GM19468 (cell line): ENCODE measurements around the gene MAP3K15.
"Not testable (repeated sequence)": the region's sequence is repeated elsewhere in the genome, so short reads cannot be mapped to it uniquely, and the experiment has no call there.

Source experiments
- ATAC-seq: cut with Tn5 transposase; IDR thresholded peaks from one replicate; pipeline ENCODE4 v1.9.1; 2021; ENCODE audit warnings: mild to moderate bottlenecking, moderate library complexity, moderate number of reproducible peaks; ENCODE audit not compliant: unreplicated experiment; ENCODE audit errors: extremely low read depth

The MAP3K15 gene

DNA sequence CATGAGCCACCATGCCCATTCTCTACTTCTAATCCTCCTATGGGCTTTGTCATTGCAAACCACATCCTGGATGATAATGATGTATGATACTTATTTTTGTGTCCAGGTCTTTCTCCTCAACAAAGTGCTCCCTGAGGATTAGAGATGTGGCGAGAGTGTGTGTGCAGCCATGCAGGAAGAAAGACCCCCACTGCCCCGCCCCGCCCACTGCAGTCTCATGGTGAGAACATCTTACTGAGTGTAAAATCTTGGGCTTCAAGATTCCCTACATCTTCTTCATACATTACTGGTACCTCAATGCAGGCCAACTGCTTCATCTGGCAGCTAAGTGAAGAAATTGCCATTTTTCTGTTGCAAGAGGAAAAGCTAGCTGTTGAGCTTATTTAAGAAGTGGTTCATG is 25.9 kb upstream of the MAP3K15 start:
- ATAC-seq = no peak

DNA sequence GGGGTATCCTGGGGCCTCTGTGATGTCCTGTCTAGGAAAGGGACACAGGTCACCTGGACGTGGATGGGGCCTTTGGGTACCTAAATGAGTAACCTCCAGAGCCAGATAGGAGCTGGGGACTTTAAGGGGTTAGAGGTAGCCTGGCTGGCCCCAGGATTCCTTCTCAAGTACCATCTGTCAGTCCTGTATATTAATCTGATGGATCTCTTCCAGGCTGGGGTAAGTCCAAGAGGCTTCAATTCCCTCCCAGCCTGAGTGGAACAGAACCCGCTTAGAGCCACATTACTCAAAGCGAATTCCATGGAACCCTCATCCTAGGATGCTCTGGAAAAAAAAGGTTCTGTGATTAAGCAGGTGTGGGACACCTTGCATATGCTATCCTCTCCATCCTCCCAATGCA is 24.8 kb upstream of the MAP3K15 start:
- ATAC-seq = no peak

DNA sequence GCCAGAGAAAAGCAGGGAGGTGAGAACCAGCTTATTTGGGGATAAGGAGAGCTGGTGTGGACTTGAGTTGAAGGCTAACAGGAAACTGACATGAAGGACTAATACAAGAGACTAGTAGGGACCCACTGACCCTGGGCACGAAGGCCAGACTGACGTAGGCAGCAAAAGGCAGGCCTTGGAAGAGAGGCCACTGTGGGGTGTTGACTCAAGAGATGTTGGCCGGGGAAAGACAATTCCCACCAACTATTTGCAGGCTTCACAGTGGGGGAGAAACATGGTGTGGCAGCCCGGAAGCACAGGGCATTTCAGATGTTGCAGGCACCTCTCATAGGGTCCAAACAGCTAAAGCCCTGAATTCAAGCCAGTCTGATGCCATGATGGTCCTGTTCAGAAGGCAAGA is 24.4 kb upstream of the MAP3K15 start:
- no peak for ATAC-seq

DNA sequence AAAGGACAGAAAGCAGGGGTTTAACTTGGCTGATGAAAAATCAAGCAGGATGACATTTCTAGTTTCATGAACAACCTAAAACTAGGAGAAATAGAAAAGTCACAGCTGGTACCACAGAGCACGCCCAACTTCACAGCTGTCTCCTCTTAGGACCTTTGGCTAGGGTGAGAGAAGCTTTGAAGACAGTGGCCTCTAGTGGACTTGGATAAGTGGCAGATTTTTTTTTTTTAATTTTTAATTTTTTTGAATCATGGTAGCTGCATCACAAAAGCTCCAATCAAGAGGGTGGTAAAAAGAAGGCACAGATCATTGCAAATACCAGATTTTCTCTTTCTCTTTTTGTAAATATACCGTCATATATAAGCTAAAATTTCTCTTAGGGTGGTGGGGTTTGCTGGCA is 20.2 kb upstream of the MAP3K15 start:
- ATAC-seq = no peak

DNA sequence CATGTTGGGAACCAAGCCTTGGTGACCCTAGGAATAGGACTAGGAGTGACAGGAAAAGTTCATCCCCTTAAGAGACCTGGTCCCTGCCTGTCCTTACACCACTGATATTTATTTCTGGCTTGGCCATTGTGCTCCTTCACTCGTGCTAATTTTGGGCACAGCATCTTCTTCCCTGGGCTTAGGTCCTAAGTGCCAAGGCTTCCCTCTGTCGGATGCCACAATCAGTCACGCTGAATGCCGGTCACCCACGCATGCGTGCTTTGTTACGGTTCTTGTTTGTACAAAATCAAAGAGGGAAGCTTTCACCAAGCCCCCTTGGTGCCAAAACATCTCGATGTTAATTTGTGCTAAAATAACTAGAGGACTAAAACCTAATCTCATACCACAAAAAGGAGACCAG is 17.4 kb upstream of the MAP3K15 start:
- no peak for ATAC-seq

DNA sequence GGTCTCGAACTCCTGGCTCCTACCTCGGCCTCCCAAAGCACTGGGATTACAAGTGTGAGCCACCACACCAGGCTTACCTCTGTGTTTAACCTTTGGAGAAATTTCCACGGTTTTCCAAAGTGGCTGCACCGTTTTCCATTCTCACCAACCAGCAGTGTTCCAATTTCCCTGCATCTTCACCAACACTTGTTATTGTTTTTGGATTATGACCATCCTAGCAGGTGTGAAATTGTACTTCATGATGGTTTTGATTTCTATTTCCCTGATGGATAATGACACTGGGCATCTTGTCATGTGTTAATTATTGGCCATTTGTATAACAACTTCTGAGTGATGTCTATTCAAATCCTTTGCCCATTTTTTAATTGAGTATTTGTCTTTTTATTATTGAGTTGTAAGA is 2.7 kb upstream of the MAP3K15 start:
- no peak for ATAC-seq

DNA sequence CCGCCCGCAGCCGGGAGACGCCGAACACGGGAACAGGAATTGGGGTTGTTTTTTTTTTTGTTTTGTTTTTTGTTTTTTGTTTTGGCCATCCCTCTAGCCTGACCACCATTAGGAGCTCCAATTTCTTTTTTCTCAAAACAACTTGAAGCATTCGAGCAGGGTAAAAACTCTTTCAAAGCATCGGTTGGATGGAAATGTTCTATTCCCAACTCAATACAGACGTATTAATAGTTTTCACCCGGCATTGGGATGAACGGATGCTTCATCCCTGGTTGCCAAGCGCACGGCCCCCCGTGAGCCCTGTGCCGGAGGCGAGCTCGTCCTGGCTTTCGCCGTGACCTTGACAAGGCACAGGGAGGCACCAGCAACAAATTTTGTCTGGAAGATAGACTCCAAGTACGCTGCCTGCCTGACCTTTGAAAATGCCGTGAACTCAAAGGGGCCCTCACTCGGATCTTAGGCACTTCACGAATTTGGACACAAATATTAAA is 352 bp upstream of the MAP3K15 start:
- ATAC-seq = no peak

DNA sequence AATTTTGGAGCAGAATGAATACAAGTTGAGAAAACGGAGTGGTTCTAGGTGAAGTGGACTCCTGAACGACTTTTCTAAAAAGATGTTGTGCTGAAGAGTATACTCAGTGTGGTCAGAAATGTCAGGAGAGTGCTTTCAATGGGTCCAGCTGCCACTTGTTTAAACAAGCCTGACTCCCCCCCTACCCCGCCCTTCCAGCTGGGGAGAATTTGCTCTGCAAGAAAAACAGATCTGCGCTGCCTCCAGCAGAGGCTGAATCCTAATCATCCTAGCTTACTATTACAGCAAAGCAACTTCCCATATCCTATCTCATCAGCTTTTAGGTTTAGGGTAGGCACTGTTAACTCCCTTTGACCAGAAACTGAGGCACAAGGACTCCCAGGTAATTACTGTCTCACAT is 1.9 kb downstream of the MAP3K15 start:
- ATAC-seq = no peak

DNA sequence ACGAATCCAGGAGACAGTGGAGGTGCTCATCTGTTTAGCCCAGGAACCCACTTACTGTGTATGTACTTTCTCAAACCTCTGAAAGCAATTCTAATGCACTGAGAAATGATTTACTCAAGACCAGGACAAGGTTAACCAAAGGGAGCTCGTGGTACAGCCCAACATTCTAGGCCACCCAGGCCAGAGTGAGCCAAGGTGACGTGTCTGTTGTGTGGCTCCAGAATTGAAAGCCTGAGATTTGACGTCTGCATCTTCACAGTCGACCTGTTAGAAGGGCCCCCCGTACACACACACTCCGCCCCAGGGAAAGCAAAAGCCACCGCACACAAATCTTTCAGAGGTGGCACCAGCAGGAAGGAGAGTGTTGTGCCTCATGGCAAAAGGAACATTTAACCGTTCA is 2.3 kb downstream of the MAP3K15 start:
- ATAC-seq = no peak

DNA sequence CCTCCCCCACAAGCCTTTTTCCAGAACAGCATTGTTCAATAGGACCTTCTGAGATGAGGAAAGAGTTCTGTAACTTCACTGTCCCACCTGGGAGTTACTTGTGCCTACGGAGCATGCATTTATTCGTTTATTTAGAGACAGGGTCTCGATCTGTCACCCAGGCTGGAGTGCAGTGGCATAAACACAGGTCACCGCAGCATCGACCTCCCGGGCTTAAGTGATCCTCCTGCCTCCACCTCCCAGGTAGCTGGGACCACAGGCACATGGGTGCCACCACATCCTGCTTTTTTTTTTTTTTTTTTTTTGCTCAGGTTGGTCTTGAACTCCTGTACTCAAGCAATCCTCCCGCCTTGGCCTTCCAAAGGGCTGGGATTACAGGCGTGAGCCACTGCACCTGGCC is 2.9 kb downstream of the MAP3K15 start:
- ATAC-seq = no peak

DNA sequence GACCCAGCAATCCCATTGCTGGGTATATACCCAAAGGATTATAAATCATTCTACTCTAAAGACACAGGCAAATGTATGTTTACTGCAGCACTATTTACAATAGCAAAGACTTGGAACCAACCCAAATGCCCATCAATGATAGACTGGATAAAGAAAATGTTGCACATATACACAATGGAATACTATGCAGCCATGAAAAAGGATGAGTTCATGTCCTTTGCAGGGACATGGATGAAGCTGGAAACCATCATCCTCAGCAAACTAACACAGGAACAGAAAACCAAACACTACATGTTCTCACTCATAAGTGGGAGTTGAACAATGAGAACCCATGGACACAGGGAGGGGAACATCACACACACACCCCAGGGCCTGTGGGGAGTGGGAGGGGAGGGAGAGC is 3.5 kb downstream of the MAP3K15 start:
- ATAC-seq = not testable (repeated sequence)

DNA sequence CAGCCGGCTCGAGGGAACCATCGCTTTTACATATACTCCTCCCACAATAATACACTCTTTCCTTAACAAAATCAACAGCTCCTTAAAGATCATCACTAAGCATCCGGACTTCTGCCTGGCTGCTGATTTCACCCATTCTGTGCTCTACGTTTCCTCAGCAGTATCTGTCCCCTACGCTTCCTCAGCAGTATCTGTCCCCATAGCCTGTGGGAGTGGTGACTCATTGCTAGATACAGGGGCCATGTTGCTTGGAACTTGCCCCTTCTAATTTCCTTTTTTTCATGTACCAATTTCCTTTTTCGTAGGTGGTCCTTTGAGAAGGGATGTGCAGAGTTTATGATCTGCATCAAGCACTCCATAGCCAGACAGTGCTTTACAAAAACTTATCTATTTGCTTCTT is 18.6 kb downstream of the MAP3K15 start:
- no peak for ATAC-seq

DNA sequence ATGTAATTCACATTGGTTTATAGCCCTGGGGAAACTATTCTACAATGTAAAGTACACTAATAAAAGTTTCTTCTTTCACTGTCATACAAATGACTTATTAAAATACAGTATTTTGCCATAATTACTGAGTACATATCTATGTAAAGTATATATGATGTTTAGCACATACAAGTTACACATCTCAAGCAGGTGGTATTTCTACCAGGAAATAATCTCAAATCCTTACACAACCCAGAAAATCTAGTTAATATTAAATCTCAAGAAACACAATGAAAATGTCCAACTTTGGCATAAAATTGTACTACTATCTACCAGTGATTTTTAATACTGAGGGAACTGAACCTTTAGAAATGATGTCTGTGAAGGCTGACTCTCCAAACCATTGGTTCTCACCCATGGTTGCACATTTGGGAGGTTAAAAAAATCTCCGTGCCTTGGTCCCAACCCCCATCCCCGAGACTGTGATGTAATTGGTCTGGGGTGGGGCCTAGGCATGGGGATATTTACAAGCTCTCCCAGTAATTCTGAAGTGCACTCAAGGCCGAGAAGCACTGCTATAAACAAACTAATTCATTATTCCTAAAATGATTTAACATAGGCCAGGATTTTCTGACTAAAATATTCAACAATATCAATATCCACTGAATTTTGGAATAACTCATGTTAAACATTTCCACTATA is 27.6 kb downstream of the MAP3K15 start:
- no peak for ATAC-seq

DNA sequence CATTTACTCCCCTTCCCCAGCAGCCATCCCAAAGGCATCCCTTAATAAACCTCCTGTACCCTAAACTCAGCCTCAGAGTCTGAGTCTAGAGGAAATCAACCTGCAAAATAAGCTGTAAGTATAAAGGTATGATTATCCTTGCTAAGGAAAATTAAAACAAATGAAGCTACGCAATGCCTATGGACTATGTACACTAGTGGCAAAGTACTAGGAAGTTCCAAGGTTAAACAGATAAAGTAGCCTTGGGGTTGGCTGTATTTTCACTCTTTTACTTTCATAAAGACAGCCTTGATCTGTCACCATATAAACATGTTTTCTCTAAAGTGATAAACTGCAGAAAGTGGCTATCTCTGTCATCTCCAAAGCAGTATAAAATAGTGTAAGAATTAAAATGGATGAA is 35.9 kb downstream of the MAP3K15 start:
- no peak for ATAC-seq

DNA sequence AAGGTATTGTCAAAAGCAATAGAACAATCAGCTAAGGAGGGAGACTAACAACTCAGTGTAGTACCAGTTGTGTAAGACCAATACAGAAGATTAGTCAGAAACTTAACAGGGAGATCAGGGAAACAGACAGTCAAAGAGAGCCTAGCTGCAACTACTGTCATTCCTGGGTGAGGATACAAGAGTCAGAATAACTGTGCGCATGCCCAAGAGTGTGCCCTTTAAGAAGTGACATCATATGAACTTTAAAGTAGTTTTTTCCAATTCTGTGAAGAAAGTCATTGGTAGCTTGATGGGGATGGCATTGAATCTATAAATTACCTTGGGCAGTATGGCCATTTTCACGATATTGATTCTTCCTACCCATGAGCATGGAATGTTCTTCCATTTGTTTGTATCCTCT is 46.9 kb downstream of the MAP3K15 start:
- ATAC-seq = not testable (repeated sequence)

DNA sequence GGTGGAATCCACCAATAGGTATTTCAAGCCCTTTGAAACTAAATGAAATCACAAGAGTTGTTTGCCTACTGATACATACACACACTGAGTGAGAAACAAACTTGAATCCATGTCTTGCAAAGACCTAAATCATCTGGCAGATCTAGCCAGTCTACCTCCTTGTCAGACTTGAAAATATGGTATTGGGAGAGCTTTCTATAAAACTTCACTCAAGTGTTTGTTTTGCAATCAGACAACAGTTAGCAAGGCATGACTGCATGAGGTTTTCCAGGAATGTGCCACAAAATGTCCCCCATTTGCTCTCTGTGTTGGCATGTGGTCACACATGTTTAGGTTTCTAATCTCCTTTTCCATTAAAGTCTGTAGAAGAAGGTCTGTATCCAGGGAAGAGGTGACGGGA is 52.4 kb downstream of the MAP3K15 start:
- ATAC-seq = no peak

DNA sequence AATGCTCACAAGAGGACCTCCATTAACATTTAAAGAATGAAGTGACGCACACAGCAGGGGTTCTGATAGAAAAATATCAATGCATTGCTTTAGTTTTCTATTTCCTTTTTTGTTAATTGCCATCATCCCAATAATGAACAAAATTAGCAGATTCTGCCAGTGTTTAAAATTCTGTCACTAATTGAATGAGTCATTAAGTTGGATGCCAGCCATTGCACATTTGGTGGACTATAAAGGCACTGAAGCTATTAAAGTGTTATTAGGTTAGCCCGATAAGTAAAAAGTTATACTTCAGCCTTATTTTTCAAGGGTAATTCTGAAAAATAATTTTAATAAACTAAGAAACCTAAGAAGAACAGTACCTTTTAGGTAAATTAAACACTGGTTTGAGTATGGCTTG is 53.1 kb downstream of the MAP3K15 start:
- no peak for ATAC-seq

DNA sequence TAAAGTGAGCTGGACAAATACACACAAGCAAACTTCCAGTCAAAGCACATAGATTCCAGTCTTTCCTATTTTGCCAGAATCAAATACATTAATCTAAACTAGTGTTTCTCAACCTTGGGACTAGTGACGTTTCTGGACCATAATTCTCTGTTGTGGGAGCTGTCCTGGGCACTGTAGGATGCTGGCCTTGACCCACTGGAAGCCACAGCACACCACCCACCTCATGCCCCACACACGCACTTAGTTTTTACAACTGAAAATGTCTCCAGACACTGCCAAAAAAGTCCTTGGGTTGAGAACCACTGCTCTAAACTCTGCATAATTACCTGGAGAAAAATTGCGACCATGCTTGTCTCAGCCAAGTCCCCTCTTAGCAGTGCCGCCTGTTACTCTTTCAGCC is 57.6 kb downstream of the MAP3K15 start:
- ATAC-seq = no peak

DNA sequence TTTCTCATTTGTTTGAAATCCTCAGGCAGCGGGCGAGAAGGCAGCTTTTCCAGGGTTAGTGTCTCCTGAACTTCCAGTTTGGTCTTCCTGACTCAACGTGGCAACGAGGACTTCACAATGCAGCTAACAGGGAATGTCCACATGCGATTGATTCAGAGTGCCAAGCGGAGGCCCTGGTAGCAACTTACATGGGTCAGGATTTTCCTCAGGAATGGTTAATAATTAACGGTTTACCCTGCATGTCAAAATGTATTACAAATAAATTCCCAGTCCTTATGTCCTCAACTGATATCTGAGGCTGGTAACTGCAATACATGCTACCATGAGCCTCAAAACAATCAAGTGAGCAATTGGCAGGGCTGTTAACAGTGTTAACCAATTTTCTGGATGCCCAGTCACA is 67.2 kb downstream of the MAP3K15 start:
- no peak for ATAC-seq

DNA sequence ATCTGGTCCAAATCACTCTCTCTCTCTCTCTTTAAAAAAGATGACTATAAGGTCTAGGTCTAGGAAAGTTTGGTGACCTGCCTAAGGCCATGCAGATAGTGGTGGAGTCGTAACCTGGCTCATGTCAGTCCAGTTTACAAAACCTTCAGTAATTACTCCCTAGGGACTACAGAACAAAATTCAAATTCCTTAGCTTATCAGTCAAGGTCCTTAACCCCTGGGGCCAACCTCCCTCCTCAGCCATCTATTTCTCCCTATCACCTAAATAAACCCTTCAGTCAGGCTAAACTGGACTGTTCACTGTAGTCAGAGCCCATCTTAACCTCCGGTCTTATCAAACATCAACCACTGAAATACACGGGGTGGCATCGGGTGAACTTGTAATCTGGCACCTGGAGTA is 68.9 kb downstream of the MAP3K15 start:
- ATAC-seq = no peak

DNA sequence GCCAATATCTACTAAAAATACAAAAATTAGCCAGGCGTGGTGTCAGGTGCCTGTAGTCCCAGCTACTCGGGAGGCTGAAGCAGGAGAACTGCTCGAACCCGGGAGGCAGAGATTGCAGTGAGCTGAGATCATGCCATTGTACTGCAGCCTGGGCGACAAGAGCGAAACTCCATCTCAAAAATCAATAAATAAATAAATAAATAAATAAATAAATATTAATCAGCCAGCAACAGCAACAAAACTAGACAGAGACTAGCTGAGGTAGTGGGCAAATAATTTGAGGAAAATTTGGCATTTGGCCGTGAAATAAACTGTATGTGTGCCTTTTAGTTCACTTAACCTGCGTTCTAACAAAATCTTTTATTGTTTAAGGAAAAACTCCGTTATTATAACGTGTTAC is 69.5 kb downstream of the MAP3K15 start:
- ATAC-seq = not testable (repeated sequence)

DNA sequence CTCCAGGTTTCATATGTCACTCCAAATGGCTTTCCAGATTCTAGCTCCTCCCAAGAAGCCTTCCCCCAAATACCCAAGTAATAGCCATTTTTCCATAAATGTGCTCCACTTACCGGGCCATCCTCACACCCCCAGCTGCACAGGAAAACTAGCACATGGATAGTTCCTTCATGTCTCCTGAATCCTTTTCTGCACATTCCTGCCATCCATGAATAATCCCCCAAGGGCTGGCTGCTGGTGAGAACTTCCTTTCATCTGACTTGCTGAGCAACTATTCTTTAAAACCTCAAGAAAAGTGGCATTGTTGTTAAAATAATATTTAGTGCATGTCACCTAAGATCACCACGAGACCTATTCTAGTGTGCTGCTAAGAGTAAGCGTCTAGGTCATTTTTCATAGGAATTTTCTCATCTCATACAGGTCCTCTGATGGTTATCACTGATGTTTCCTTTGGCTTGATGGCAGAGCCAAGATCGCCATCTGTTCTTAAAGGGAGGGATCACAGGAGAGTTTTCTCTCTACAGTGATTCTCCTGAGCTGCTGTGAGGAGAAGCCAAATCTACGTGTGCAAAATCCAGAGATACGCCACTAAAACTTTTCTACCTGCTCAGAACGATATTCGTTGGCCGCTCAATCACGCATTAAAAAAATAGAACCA is 71.3 kb downstream of the MAP3K15 start:
- no peak for ATAC-seq
